MCF 10A (cell line): ENCODE data around the gene KLK12. TPM values are rescaled to one million over a fixed set of nuclear protein-coding genes. Genes with fewer than 3 reads are reported as not detected.
"Not testable (repeated sequence)": the region's sequence is repeated elsewhere in the genome, so short reads cannot be mapped to it uniquely, and the experiment has no call there.

ENCODE experiments used
- BruUV-seq: library from RNA; stranded (reverse); fragments of 400-500 nt; replicated peaks from 2 replicates; lab custom pipeline; 2021; lab: Mats Ljungman, UMichigan
- CTCF ChIA-PET: fragments of 300-600 bp; sonication (Branson Sonifier 250); formaldehyde crosslinking; extraction: SDS; loops from one replicate; lab custom pipeline; 2021; ENCODE audit warnings: antibody characterized with exemption, inconsistent platforms; lab: Yijun Ruan, JAX
- POLR2A ChIA-PET: fragments of 300-600, 350-650 bp; sonication (Branson Sonifier 250); formaldehyde crosslinking; extraction: SDS; loops from one replicate; lab custom pipeline; 2020; ENCODE audit warnings: antibody characterized with exemption, inconsistent platforms; lab: Yijun Ruan, JAX
- DNase-seq: peaks from one replicate; pipeline ENCODE4 v3.0.0-alpha.2; 2018; ENCODE audit not compliant: unreplicated experiment
- H3K27ac Mint-ChIP-seq: one replicate; pipeline ENCODE4 v1.8.0; 2022; ENCODE audit warnings: mild to moderate bottlenecking, low read depth, mixed read lengths; ENCODE audit not compliant: unreplicated experiment
- H3K27me3 Mint-ChIP-seq: one replicate; pipeline ENCODE4 v1.8.0; 2022; ENCODE audit warnings: mixed read lengths; ENCODE audit not compliant: insufficient read depth, unreplicated experiment
- H3K36me3 Mint-ChIP-seq: one replicate; pipeline ENCODE4 v1.8.0; 2022; ENCODE audit warnings: mild to moderate bottlenecking, moderate library complexity, mixed read lengths; ENCODE audit not compliant: insufficient read depth, unreplicated experiment
- H3K4me1 Mint-ChIP-seq: one replicate; pipeline ENCODE4 v1.8.0; 2022; ENCODE audit warnings: mixed read lengths; ENCODE audit not compliant: insufficient read depth, unreplicated experiment
- H3K4me3 Mint-ChIP-seq: one replicate; pipeline ENCODE4 v1.8.0; 2022; ENCODE audit warnings: mild to moderate bottlenecking, moderate library complexity, mixed read lengths; ENCODE audit not compliant: unreplicated experiment
- H3K9me3 Mint-ChIP-seq: one replicate; pipeline ENCODE4 v1.8.0; 2022; ENCODE audit warnings: mixed read lengths; ENCODE audit not compliant: unreplicated experiment
- CTCF ChIP-seq: fragments of 200-600 bp; IDR thresholded peaks from one replicate; pipeline ENCODE4 v1.8.0; 2022; ENCODE audit warnings: antibody characterized with exemption, mild to moderate bottlenecking; ENCODE audit not compliant: unreplicated experiment
- intact Hi-C: fragments of 100-400 bp; cut with micrococcal nuclease; formaldehyde crosslinking; loops from 2 replicates; pipeline ENCODE4 v1.14.1; 2022
- total RNA-seq: library from RNA; stranded (reverse); gene quantifications from 2 replicates; pipeline ENCODE4 v1.2.3, GENCODE V29; 2022

The KLK12 gene
- total RNA-seq, 1 experiment from 2014 or later: not detected

DNA sequence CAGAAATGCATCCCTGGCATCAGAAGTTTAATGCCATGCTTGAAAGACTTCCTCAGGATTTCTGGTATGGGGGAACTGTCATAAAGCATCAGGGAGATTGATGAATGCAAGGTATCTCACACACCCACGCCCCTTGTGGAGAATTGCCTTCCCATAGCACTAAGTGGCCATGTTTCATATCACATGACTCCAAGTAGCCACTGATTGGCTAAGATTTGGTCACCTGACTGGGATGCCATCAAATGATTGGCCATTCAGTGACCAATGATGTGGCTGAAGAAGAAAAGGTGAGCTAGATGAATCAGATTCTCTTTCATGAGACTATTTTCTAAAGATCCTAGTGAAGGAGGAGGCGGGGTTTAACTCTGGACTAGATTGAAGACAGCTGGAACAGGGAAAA is 40.7 kb downstream of the KLK12 start:
- POLR2A ChIA-PET: interaction anchor here (1.6 kb wide), 1 partner anchor 23 kb away, joined by 4 read pairs; no protein-coding TSS in a partner anchor
- Mint-ChIP-seq H3K9me3 (peaks cover 19% of the 10 kb centered on the region), H3K36me3 (no peaks in the 10 kb centered on the region), H3K4me3 (no peak overlapping the region), H3K27me3 (peaks cover 26% of the 10 kb centered on the region), H3K27ac (no peak overlapping the region), H3K4me1 (no peaks in the 10 kb centered on the region)
- no peak for TF ChIP-seq CTCF
- DNase-seq: no peak
- CTCF ChIA-PET: interaction anchor here (2.1 kb wide), 1 partner anchor 28 kb away, joined by 6 read pairs; no protein-coding TSS in a partner anchor
- intact Hi-C loops: no loop called here
- BruUV-seq: no TSS peak

DNA sequence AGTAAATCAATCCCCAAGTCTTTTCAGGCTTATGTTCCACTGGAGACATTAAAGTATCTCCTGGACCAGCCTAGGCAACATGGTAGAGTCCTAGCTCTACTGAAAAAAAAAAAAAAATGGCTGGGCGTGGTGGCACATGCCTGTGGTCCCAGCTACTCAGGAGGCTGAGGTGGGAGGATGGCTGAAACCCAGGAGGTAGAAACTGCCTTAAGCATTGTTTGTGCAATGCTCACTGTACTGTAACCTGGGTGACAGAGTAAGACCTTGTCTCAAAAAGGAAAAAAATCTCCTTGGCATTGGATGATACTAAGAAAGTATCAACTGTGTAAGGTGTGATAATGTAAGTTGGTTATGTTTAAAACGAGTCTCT is 42.2 kb downstream of the KLK12 start:
- no TSS peak for BruUV-seq
- no peak for DNase-seq
- H3K4me1 Mint-ChIP-seq: no peaks in the 10 kb centered on the region
- H3K4me3 Mint-ChIP-seq: no peak overlapping the region
- no peaks in the 10 kb centered on the region for H3K36me3 Mint-ChIP-seq
- peaks cover 22% of the 10 kb centered on the region for H3K27me3 Mint-ChIP-seq
- peaks cover 14% of the 10 kb centered on the region for H3K9me3 Mint-ChIP-seq
- no peak for TF ChIP-seq CTCF
- intact Hi-C loops: no loop called here
- H3K27ac Mint-ChIP-seq: no peak overlapping the region
- ChIA-PET CTCF (interaction anchor here (1.0 kb wide), 1 partner anchor 70 kb away, joined by 4 read pairs; no protein-coding TSS in a partner anchor), POLR2A (interaction anchor here (1.6 kb wide), 1 partner anchor 24 kb away, joined by 4 read pairs; no protein-coding TSS in a partner anchor)

DNA sequence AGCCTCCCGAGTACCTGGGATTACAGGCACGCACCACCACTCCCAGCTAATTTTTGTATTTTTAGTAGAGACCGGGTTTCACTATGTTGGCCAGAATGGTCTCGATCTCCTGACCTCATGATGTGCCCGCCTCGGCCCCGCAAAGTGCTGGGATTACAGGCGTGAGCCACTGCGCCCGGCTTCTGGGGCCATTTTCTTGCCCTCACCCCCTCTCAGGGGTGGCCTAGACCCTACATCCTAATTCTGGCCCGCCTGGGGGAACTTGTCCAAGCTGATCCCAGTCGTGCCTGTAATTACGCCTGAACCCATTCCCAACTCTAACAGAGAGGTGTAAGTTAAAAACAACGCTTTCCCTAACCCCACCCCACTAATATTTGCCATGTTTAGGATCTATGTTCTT is 50.4 kb downstream of the KLK12 start:
- DNase-seq, BruUV-seq, H3K4me3 Mint-ChIP-seq, POLR2A ChIA-PET, H3K4me1 Mint-ChIP-seq, intact Hi-C loops, H3K9me3 Mint-ChIP-seq, H3K36me3 Mint-ChIP-seq, H3K27ac Mint-ChIP-seq, CTCF ChIA-PET: not testable (repeated sequence)
- peaks cover 27% of the 10 kb centered on the region for H3K27me3 Mint-ChIP-seq

- TF ChIP-seq CTCF: no peak
- no TSS peak for BruUV-seq
- Mint-ChIP-seq H3K9me3 (no peaks in the 10 kb centered on the region), H3K4me3 (no peak within 1 kb of the TSS), H3K36me3 (no peaks in the 10 kb centered on the region), H3K27ac (no peak within 1 kb of the TSS), H3K4me1 (peaks cover 4% of the 10 kb centered on the region), H3K27me3 (peaks cover 21% of the 10 kb centered on the region)
- DNase-seq: no peak
- ChIA-PET CTCF (no interaction called here), POLR2A (no interaction called here)
- intact Hi-C loops: no loop called here
Measured at GRCh38 chr19:50983625-50984292, 51.0 kb downstream of the KLK12 start, which contains the start of gene KLK7. Gene KLK7, minus strand, starts transcription at chr19:50983917. Its CDS starts 1,518 bp downstream, at chr19:50982399.
